ENCODE measurements around the gene RHOBTB3.

The RHOBTB3 gene

GRCh38 chr5:95839658-95840057 is 108.5 kb downstream of the RHOBTB3 start:
- DNase-seq, result no peak

GRCh38 chr5:95840956-95841705 is 110.0 kb downstream of the RHOBTB3 start:
- no peak for DNase-seq

GRCh38 chr5:95841914-95842812 is 111.0 kb downstream of the RHOBTB3 start:
- DNase-seq, result no peak

GRCh38 chr5:95842854-95843544 is 111.9 kb downstream of the RHOBTB3 start:
- peak in 22 of 58 donors; percentile 11 to 50 (median 28) for DNase-seq

- DNase-seq, result peak in 2 of 58 donors; percentile 13 to 22
These were observed 112.6 kb downstream of the RHOBTB3 start for GRCh38 chr5:95843733-95844223.

- no peak for DNase-seq
These were observed 114.3 kb downstream of the RHOBTB3 start for GRCh38 chr5:95845391-95845790.

Measured in anterior cingulate cortex (tissue), 58 donors.